HG02943 (cell line): Measurements from ENCODE around the gene ZNF749.
A peak's percentile ranks its signal among the peaks of the same experiment; 100 is the strongest.
"Not testable (repeated sequence)": the region's sequence is repeated elsewhere in the genome, so short reads cannot be mapped to it uniquely, and the experiment has no call there.

ENCODE experiments used
- ATAC-seq: cut with Tn5 transposase; IDR thresholded peaks from one replicate; pipeline ENCODE4 v1.9.1; 2021; ENCODE audit warnings: mild to moderate bottlenecking, low read depth, moderate library complexity; ENCODE audit not compliant: unreplicated experiment

ZNF749 gene

DNA sequence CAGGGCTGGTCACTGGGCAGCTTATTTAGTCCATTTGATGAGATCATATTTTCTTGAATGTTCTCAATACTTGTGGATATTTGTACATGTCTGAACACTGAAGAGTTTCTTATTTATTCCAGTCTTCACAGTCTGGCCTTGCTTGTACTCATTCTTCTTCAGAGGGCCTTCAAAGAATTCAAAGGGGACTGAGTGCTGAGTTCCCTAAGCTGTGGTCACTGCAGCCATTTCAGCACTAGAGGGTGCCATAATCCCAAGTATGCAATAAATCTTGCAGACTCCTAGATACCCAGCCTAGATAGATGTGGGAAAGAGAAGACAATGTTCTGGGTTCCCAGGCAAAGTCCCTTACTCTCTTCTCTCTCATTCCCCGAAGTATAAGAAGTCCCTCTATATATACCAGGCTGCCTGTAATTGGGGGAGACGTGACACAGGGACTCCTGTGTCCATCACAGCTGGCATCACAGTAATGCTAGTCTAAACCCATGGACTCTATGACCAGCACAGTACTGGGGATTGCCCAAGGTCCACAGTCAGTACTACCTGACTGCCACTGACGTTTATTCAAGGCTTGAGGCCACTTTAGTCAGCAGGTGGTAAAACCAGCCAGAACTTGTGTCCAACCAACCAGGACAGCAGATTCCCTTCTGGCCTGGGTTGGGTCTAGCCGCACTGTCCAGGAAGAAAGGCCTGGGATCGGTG lies 30.7 kb downstream of the ZNF749 start:
- no peak for ATAC-seq

DNA sequence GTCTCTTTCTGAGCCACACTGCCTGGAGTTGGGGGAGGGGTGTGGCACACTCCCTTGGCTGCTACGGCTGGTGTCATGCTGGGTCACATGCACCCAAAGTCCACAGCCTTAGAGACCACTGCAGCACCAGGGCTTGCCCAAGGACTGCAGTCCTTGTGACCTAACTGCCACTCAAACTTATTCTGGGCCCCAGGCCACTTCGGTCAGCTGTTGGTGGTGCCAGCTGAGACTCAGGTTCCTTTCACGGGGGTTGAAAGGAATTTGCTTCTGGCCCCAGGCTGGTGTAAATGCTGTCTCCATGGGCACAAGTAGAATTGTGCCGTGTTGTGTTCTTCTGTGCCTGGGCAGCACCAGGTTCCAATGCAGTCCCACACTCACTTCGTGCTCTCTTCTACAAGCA lies 31.4 kb downstream of the ZNF749 start:
- no peak for ATAC-seq

DNA sequence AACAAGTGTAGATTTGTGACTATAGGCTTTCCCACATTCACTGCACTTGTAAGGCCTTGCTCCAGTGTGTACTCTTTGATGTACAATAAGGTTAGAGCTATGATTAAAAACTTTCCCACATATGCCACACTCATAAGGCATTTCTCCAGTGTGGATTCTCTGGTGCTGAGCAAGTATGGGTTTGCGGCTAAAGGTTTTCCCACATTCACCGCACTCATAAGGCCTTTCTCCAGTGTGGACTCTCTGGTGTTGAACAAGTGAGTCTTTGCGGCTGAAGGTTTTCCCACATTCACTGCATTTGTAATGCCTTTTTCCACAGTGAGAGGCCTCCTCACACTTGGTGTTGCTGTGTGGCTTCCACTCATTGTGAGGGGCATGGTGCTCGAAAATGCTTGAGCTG lies 38.5 kb downstream of the ZNF749 start:
- no peak for ATAC-seq

DNA sequence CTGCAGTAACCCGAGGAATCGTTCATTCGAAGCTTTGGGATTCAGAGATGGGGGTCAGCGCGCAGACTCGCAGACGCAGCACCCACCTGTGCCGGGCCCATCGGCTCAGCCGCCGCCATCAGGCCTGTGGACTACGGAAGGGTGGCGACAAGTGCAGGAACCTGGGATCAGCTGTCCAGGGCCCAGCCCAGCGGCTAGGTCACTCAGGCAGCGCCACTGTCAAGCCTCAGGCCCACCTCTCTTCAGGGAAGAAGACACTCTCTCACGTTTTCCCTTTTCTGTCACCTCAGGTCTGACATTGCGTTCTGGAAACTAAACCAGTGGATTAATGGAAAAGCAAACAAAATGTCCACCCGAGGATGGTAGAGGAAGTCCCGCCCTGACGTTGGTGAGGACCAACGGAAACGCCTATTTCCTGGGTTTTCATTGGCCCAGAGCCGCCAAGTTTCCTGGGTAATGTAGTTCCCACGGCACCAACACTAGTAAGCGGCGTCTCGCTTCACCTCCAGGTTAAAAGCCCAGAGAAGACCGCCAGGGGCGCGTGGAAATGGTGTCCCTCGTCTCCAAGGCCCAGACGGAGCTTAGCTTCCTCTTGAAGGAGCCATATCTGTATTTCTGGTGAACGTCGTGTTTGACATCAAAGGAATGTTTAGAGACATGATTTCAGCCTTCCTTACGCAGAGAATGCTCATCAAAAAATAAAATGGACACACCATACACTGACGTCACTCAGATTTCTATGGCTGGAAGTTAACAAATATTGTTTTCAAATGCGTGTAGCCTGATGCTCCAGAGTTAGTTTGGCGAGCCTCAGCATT lies 42.3 kb downstream of the ZNF749 start, which contains the start of gene ZNF772:
TSS of gene ZNF772 (minus strand) at position 376 of the 818 bp plus-strand sequence. CDS start at position 119, 257 bp downstream.
- peak; percentile 97 for ATAC-seq

DNA sequence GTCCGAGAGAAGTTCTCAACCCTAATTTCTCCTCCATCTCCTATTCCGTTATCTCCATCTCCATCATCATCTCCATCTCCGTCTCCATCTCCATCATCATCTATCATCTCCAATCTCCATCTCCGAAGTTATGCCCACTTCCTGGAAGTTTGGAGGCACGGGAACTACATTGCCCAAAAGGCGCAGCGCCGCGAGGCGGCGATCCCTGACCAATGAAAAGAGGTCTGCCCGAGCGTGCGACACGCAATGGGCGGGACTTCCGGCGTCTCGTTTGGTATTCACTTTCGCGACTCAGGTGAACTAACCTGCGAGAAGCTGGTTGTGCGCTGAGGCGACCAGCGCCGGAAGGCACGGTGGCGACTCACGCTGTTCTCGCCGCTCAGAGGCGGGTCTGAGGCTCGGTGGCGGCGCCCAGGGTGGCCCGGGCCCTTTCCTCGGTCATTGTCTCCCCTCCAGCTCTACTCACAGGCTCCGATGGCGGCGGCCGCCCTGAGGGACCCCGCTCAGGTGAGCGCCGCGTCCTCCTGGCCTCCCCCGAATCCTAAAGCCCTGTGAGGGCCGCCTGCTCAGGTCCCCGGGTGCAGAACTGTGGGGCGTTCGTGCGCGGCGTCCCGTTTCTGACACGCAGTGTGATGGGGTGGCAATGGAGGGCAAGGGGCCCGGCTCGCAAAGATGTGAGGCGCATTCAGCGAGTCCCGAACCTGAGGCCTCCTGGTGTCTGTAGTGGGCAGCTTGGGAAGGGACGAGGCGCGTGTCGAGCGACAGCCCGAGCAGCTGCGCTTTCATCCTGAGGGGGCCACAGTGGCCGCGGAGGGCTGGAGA lies 52.6 kb downstream of the ZNF749 start, which contains the start of gene ZNF419:
TSS of gene ZNF419 (plus strand) at position 274 of the 822 bp plus-strand sequence. CDS start at position 475, 201 bp downstream.
- not testable (repeated sequence) for ATAC-seq

DNA sequence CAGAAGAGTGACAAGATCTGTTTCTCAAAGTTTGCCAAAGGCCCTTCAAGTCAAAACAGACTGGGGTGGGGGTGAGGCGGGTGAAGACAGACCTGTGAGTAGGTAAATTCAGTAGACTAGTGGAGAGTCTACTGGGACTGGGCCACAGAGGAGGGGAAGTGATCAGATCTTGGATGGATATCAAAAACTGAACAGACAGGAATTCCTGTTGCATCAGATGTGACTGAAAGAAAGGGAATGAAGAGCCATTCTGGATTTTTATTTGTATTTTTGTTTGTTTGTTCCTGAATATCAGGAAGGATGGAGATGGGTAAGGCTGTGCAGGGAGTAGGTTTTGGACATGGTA lies 53.1 kb downstream of the ZNF749 start:
- not testable (repeated sequence) for ATAC-seq
